DND-41 (cell line): Measurements from ENCODE around the gene RSAD2.

Source experiments
- CTCF ChIP-seq: IDR thresholded peaks from 2 replicates; pipeline ENCODE4 v1.5.1; 2012; ENCODE audit warnings: borderline replicate concordance, low read length, moderate library complexity, mild to moderate bottlenecking; ENCODE audit not compliant: poor library complexity, severe bottlenecking; ENCODE audit errors: extremely low read depth
- EZH2 ChIP-seq: IDR thresholded peaks from 3 replicates; pipeline ENCODE4 v1.6.1; 2012; ENCODE audit warnings: borderline replicate concordance, low read depth, mild to moderate bottlenecking, moderate library complexity, low read length, inconsistent platforms; ENCODE audit not compliant: severe bottlenecking

DNA sequence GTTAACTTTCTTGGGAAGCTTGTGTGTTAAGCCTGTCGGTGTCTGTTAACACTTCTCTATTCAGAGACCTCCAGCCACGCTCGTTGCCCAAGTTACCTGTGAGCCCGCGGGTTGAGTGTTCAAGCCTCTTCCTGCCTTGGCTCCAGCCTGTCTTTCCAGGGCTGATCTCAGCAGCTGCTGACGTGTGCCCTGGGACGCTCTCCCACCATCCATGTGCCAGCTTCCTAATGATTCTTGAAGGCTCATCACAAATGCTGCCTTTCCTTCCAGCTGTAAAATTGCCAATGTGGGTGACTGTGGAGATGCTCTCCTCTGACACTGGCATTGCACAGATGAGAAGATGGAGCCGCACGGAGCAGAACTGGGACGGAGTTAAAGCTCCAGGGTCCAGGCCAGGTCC, 45.7 kb downstream of the RSAD2 start:
- no peak for TF ChIP-seq CTCF
- TF ChIP-seq EZH2: no peak
